ENCODE data around the gene S100A11. TPM values are rescaled to one million over a fixed set of nuclear protein-coding genes. Genes with fewer than 3 reads are reported as not detected.

S100A11 gene
- total RNA-seq, 2 experiments from 2014 or later = 27.1 TPM; not detected in 1

DNA sequence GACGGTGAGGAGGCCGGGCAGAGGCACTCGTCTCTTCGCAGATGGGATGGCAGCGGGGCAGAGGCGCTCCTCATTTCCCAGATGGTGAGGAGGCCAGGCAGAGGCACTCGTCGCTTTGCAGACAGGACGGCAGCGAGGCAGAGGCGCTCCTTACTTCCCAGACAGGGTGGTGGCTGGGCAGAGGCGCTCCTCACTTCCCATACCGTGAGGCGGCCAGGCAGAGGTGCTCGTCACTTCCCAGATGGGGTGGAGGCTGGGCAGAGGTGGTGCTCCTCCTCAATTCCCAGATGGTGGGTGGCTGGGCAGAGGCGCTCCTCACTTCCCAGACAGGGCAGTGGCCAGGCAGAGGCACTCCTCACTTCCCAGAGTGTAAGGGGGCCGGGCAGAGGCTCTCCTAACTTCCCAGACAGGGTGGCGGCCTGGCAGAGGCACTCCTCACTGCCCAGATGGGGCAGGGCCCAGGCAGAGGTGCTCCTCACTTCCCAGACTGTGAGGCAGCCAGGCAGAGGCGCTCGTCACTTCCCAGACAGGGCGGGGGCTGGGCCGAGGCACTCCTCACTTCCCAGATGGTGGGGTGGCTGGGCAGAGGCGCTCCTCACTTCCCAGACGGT lies 42.1 kb upstream of the S100A11 start:
- H3K36me3 ChIP-seq (ENCODE audit: insufficient read depth, low read length) = no peaks in the 10 kb centered on the region
- ChIA-PET CTCF (ENCODE audit: unreplicated experiment) (no interaction called here), POLR2A (no interaction called here)
- H3K9me2 ChIP-seq (ENCODE audit: insufficient read depth, low read length) = no peaks in the 10 kb centered on the region
- BruUV-seq (replicated peaks) = no TSS peak
- DNase-seq (ENCODE audit: low spot score) = no peak
- intact Hi-C loops (cut with micrococcal nuclease; ENCODE audit: unreplicated experiment) = no loop called here
- TF ChIP-seq EZH2phosphoT487 (IDR thresholded peaks at IDR 0.05; ENCODE audit: borderline replicate concordance, low read depth, low read length) = no peak
- TF ChIP-seq, protein P1, sequence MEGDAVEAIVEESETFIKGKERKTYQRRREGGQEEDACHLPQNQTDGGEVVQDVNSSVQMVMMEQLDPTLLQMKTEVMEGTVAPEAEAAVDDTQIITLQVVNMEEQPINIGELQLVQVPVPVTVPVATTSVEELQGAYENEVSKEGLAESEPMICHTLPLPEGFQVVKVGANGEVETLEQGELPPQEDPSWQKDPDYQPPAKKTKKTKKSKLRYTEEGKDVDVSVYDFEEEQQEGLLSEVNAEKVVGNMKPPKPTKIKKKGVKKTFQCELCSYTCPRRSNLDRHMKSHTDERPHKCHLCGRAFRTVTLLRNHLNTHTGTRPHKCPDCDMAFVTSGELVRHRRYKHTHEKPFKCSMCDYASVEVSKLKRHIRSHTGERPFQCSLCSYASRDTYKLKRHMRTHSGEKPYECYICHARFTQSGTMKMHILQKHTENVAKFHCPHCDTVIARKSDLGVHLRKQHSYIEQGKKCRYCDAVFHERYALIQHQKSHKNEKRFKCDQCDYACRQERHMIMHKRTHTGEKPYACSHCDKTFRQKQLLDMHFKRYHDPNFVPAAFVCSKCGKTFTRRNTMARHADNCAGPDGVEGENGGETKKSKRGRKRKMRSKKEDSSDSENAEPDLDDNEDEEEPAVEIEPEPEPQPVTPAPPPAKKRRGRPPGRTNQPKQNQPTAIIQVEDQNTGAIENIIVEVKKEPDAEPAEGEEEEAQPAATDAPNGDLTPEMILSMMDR (conservative IDR thresholded peaks at IDR 0.05; ENCODE audit: low read length) = no peak
- no peaks in the 10 kb centered on the region for H4K20me1 ChIP-seq (ENCODE audit: insufficient read depth, low read length)
- no peaks in the 10 kb centered on the region for H3K79me2 ChIP-seq (ENCODE audit: insufficient read depth, low read depth, low read length)
- H3K4me3 ChIP-seq (ENCODE audit: low read depth, low read length, poor library complexity, severe bottlenecking) = no peak overlapping the region
- H3K4me1 ChIP-seq (ENCODE audit: insufficient read depth, low read length, poor library complexity, severe bottlenecking) = no peaks in the 10 kb centered on the region
- no peaks in the 10 kb centered on the region for H3K9me3 ChIP-seq (ENCODE audit: low read length)
- H3K4me2 ChIP-seq (ENCODE audit: low read length) = no peak overlapping the region
- no peak overlapping the region for H2AFZ ChIP-seq (ENCODE audit: low read length)
- no peak overlapping the region for H3K27ac ChIP-seq (ENCODE audit: low read depth, low read length, poor library complexity, severe bottlenecking)

GRCh38 chr1:152072311-152072710 lies 35.5 kb upstream of the S100A11 start:
- BruUV-seq (replicated peaks) = no TSS peak
- no peak for DNase-seq (ENCODE audit: low spot score)
- no peaks in the 10 kb centered on the region for H3K4me1 ChIP-seq (ENCODE audit: insufficient read depth, low read length, poor library complexity, severe bottlenecking)
- H3K79me2 ChIP-seq (ENCODE audit: insufficient read depth, low read depth, low read length) = no peaks in the 10 kb centered on the region
- no peaks in the 10 kb centered on the region for H4K20me1 ChIP-seq (ENCODE audit: insufficient read depth, low read length)
- no peak overlapping the region for H3K27ac ChIP-seq (ENCODE audit: low read depth, low read length, poor library complexity, severe bottlenecking)
- intact Hi-C loops (cut with micrococcal nuclease; ENCODE audit: unreplicated experiment) = no loop called here
- no peak overlapping the region for H3K4me3 ChIP-seq (ENCODE audit: low read depth, low read length, poor library complexity, severe bottlenecking)
- CTCF ChIA-PET (ENCODE audit: unreplicated experiment) = no interaction called here
- no peak overlapping the region for H2AFZ ChIP-seq (ENCODE audit: low read length)
- H3K36me3 ChIP-seq (ENCODE audit: insufficient read depth, low read length) = no peaks in the 10 kb centered on the region
- no peaks in the 10 kb centered on the region for H3K9me2 ChIP-seq (ENCODE audit: insufficient read depth, low read length)
- no peak for TF ChIP-seq EZH2phosphoT487 (IDR thresholded peaks at IDR 0.05; ENCODE audit: borderline replicate concordance, low read depth, low read length)
- TF ChIP-seq, protein P1 (conservative IDR thresholded peaks at IDR 0.05; ENCODE audit: low read length) = no peak
- H3K9me3 ChIP-seq (ENCODE audit: low read length) = no peaks in the 10 kb centered on the region
- POLR2A ChIA-PET = no interaction called here
- no peak overlapping the region for H3K4me2 ChIP-seq (ENCODE audit: low read length)

GRCh38 chr1:152071123-152071522 lies 34.3 kb upstream of the S100A11 start:
- TF ChIP-seq EZH2phosphoT487 (IDR thresholded peaks at IDR 0.05; ENCODE audit: borderline replicate concordance, low read depth, low read length) = no peak
- H3K9me3 ChIP-seq (ENCODE audit: low read length) = no peaks in the 10 kb centered on the region
- ChIA-PET CTCF (ENCODE audit: unreplicated experiment) (no interaction called here), POLR2A (no interaction called here)
- H3K36me3 ChIP-seq (ENCODE audit: insufficient read depth, low read length) = no peaks in the 10 kb centered on the region
- no peak for DNase-seq (ENCODE audit: low spot score)
- no TSS peak for BruUV-seq (replicated peaks)
- intact Hi-C loops (cut with micrococcal nuclease; ENCODE audit: unreplicated experiment) = no loop called here
- no peak overlapping the region for H3K4me3 ChIP-seq (ENCODE audit: low read depth, low read length, poor library complexity, severe bottlenecking)
- no peak overlapping the region for H3K27ac ChIP-seq (ENCODE audit: low read depth, low read length, poor library complexity, severe bottlenecking)
- no peaks in the 10 kb centered on the region for H3K9me2 ChIP-seq (ENCODE audit: insufficient read depth, low read length)
- no peaks in the 10 kb centered on the region for H4K20me1 ChIP-seq (ENCODE audit: insufficient read depth, low read length)
- no peaks in the 10 kb centered on the region for H3K79me2 ChIP-seq (ENCODE audit: insufficient read depth, low read depth, low read length)
- H2AFZ ChIP-seq (ENCODE audit: low read length) = no peak overlapping the region
- no peak overlapping the region for H3K4me2 ChIP-seq (ENCODE audit: low read length)
- H3K4me1 ChIP-seq (ENCODE audit: insufficient read depth, low read length, poor library complexity, severe bottlenecking) = no peaks in the 10 kb centered on the region

All from OCI-LY7 (cell line).